Measurements from ENCODE around the gene CDC45. TPM values are rescaled to one million over a fixed set of nuclear protein-coding genes. Genes with fewer than 3 reads are reported as not detected.

Gene CDC45
- total RNA-seq, 2 experiments from 2014 or later = 109 to 111 TPM

- ATAC-seq (no peak), DNase-seq (no peak)
- no peak overlapping the region for H3K27ac Mint-ChIP-seq
- no peak overlapping the region for H3K4me3 Mint-ChIP-seq
- no peaks in the 10 kb centered on the region for H3K9me3 Mint-ChIP-seq
- intact Hi-C loops (cut with micrococcal nuclease) = no loop called here
- no peak for TF ChIP-seq CTCF (IDR thresholded peaks at IDR 0.05)
- H3K27me3 Mint-ChIP-seq = no peaks in the 10 kb centered on the region
- CTCF ChIA-PET = interaction anchor here (1.4 kb wide), 1 partner anchor 113 kb away, joined by 4 read pairs; no protein-coding TSS in a partner anchor
- no peaks in the 10 kb centered on the region for H3K36me3 Mint-ChIP-seq (ENCODE audit: low read depth)
- POLR2A ChIA-PET = interaction anchor here (1.0 kb wide), 1 partner anchor 27 kb away, joined by 3 read pairs; no protein-coding TSS in a partner anchor
- H3K4me1 Mint-ChIP-seq (ENCODE audit: low read depth) = no peaks in the 10 kb centered on the region
Observed at GRCh38 chr22:19566279-19567156, 86.8 kb downstream of the CDC45 start.

GRCh38 chr22:19567157-19568009 lies 87.7 kb downstream of the CDC45 start:
- no peaks in the 10 kb centered on the region for H3K36me3 Mint-ChIP-seq (ENCODE audit: low read depth)
- H3K4me3 Mint-ChIP-seq = no peak overlapping the region
- DNase-seq (no peak), ATAC-seq (no peak)
- TF ChIP-seq CTCF (IDR thresholded peaks at IDR 0.05) = no peak
- ChIA-PET CTCF (interaction anchor here (1.5 kb wide), 1 partner anchor 65 kb away, joined by 4 read pairs; no protein-coding TSS in a partner anchor), POLR2A (interaction anchor here (1.2 kb wide), 1 partner anchor 21 kb away, joined by 3 read pairs; no protein-coding TSS in a partner anchor)
- H3K27ac Mint-ChIP-seq = no peak overlapping the region
- intact Hi-C loops (cut with micrococcal nuclease) = no loop called here
- H3K27me3 Mint-ChIP-seq = no peaks in the 10 kb centered on the region
- no peaks in the 10 kb centered on the region for H3K9me3 Mint-ChIP-seq
- H3K4me1 Mint-ChIP-seq (ENCODE audit: low read depth) = no peaks in the 10 kb centered on the region

GRCh38 chr22:19568337-19569275 lies 88.9 kb downstream of the CDC45 start:
- POLR2A ChIA-PET = interaction anchor here (1.2 kb wide), 1 partner anchor 20 kb away, joined by 3 read pairs; no protein-coding TSS in a partner anchor
- ATAC-seq = no peak
- H3K4me1 Mint-ChIP-seq (ENCODE audit: low read depth) = no peaks in the 10 kb centered on the region

GRCh38 chr22:19569276-19569640 lies 89.5 kb downstream of the CDC45 start:
- Mint-ChIP-seq H3K4me1 (ENCODE audit: low read depth) (no peaks in the 10 kb centered on the region), H3K36me3 (ENCODE audit: low read depth) (no peaks in the 10 kb centered on the region), H3K27me3 (no peaks in the 10 kb centered on the region), H3K4me3 (no peak overlapping the region), H3K9me3 (no peaks in the 10 kb centered on the region), H3K27ac (no peak overlapping the region)
- ChIA-PET POLR2A (no interaction called here), CTCF (interaction anchor here (1.2 kb wide), 1 partner anchor 60 kb away, joined by 3 read pairs; no protein-coding TSS in a partner anchor)
- intact Hi-C loops (cut with micrococcal nuclease) = no loop called here
- TF ChIP-seq CTCF (IDR thresholded peaks at IDR 0.05) = no peak
- ATAC-seq (no peak), DNase-seq (no peak)

More at GRCh38 chr22:19568337-19569275, 88.9 kb downstream of the CDC45 start:
- CTCF ChIA-PET = interaction anchor here (1.2 to 1.5 kb wide), 2 partner anchors 61 to 64 kb away, joined by 3 to 4 read pairs; no protein-coding TSS in a partner anchor
- H3K27ac Mint-ChIP-seq = no peak overlapping the region
- no peak for DNase-seq
- TF ChIP-seq CTCF (IDR thresholded peaks at IDR 0.05) = no peak
- no peaks in the 10 kb centered on the region for H3K27me3 Mint-ChIP-seq
- H3K4me3 Mint-ChIP-seq = no peak overlapping the region
- no peaks in the 10 kb centered on the region for H3K36me3 Mint-ChIP-seq (ENCODE audit: low read depth)
- intact Hi-C loops (cut with micrococcal nuclease) = no loop called here
- H3K9me3 Mint-ChIP-seq = no peaks in the 10 kb centered on the region
